Colonic mucosa (tissue), 4 donors: ENCODE results near the gene DMD. TPM values are rescaled to one million over a fixed set of nuclear protein-coding genes. Genes with fewer than 3 reads are reported as not detected.

Source experiments
- DNase-seq: peaks from one replicate; pipeline ENCODE4 v3.0.0-alpha.2; 2020
- H3K27ac ChIP-seq: fragments of 200-600 bp; one replicate; pipeline ENCODE4 v1.8.0; 2021
- H3K27me3 ChIP-seq: fragments of 200-600 bp; one replicate; pipeline ENCODE4 v1.8.0; 2021
- H3K36me3 ChIP-seq: fragments of 200-600 bp; one replicate; pipeline ENCODE4 v1.8.0; 2021
- H3K4me1 ChIP-seq: fragments of 200-600 bp; one replicate; pipeline ENCODE4 v1.8.0; 2021; ENCODE audit warnings: mild to moderate bottlenecking
- H3K4me3 ChIP-seq: fragments of 200-600 bp; one replicate; pipeline ENCODE4 v1.8.0; 2021
- H3K9ac ChIP-seq, 2 donors: one replicate each; pipeline ENCODE4 v1.7.0; 2013; ENCODE audit warnings: control low read depth in 2 of 2, low read depth in 2 of 2, low read length in 2 of 2
- H3K9me3 ChIP-seq: fragments of 200-600 bp; one replicate; pipeline ENCODE4 v1.8.0; 2021
- CTCF ChIP-seq: fragments of 200-600 bp; IDR thresholded peaks from one replicate; pipeline ENCODE4 v1.8.0; 2022; ENCODE audit warnings: antibody characterized with exemption, mild to moderate bottlenecking
- intact Hi-C: fragments of 100-400 bp; cut with DNase I; formaldehyde crosslinking; loops from one replicate; pipeline ENCODE4 v1.14.1; 2022
- total RNA-seq, 2 donors: library from RNA; stranded (reverse); fragmentation: NEBNext Ultra II Directional in 1 of 2; extraction: Animal tissue kit (Norgen Biotek cat#: 25700) in 1 of 2; gene quantifications; one replicate each; pipeline ENCODE4 v1.2.1, GENCODE V29; 2021
- donor health status: healthy.
- donor health status: DM: no; HTN: no; CAD: no.
- donor health status: DM: no; HTN: no; CAD: no.

The DMD gene
- total RNA-seq, 2 donors from 2014 or later, result 7.3 to 24.5 TPM

GRCh38 chrX:31436424-31436823, 1774.9 kb downstream of the DMD start:
- H3K4me3 ChIP-seq, result no peak overlapping the region
- no peak for DNase-seq
- H3K27ac ChIP-seq, result no peak overlapping the region
- intact Hi-C loops, result no loop called here
- no peak overlapping the region for H3K9ac ChIP-seq
- no peaks in the 10 kb centered on the region for H3K9me3 ChIP-seq
- H3K4me1 ChIP-seq, result no peaks in the 10 kb centered on the region
- no peaks in the 10 kb centered on the region for H3K27me3 ChIP-seq
- no peak for TF ChIP-seq CTCF
- no peaks in the 10 kb centered on the region for H3K36me3 ChIP-seq

- H3K27ac ChIP-seq, result no peak overlapping the region
- no peaks in the 10 kb centered on the region for H3K36me3 ChIP-seq
- H3K4me3 ChIP-seq, result no peak overlapping the region
- no peaks in the 10 kb centered on the region for H3K9me3 ChIP-seq
- intact Hi-C loops, result no loop called here
- no peaks in the 10 kb centered on the region for H3K27me3 ChIP-seq
- peak; percentile 65 for DNase-seq
- no peak overlapping the region for H3K9ac ChIP-seq
- H3K4me1 ChIP-seq, result no peaks in the 10 kb centered on the region
- TF ChIP-seq CTCF, result no peak
Measured at GRCh38 chrX:31435592-31435991, 1775.8 kb downstream of the DMD start.

- no peak for TF ChIP-seq CTCF
- H3K27me3 ChIP-seq, result no peaks in the 10 kb centered on the region
- intact Hi-C loops, result no loop called here
Measured at GRCh38 chrX:31433856-31434255, 1777.5 kb downstream of the DMD start.

GRCh38 chrX:31429915-31430314, 1781.4 kb downstream of the DMD start:
- Histone ChIP-seq H3K4me1 (no peaks in the 10 kb centered on the region), H3K27ac (no peak overlapping the region), H3K36me3 (no peaks in the 10 kb centered on the region), H3K9ac (no peak overlapping the region), H3K9me3 (no peaks in the 10 kb centered on the region), H3K4me3 (no peak overlapping the region), H3K27me3 (no peaks in the 10 kb centered on the region)
- no peak for DNase-seq
- intact Hi-C loops, result loop anchor here (10.0 kb wide), 1 partner anchor 395 kb away; no protein-coding TSS in a partner anchor
- no peak for TF ChIP-seq CTCF

More at GRCh38 chrX:31433856-31434255, 1777.5 kb downstream of the DMD start:
- Histone ChIP-seq H3K9me3 (no peaks in the 10 kb centered on the region), H3K36me3 (no peaks in the 10 kb centered on the region), H3K4me1 (no peaks in the 10 kb centered on the region), H3K27ac (no peak overlapping the region), H3K9ac (no peak overlapping the region), H3K4me3 (no peak overlapping the region)
- DNase-seq, result no peak

- H3K9ac ChIP-seq, result no peak overlapping the region
- no peak overlapping the region for H3K4me3 ChIP-seq
- H3K9me3 ChIP-seq, result no peaks in the 10 kb centered on the region
- peak; percentile 34 for DNase-seq
- intact Hi-C loops, result loop anchor here (10.0 kb wide), 1 partner anchor 389 kb away; no protein-coding TSS in a partner anchor
- no peak for TF ChIP-seq CTCF
- H3K36me3 ChIP-seq, result no peaks in the 10 kb centered on the region
- no peaks in the 10 kb centered on the region for H3K4me1 ChIP-seq
- H3K27ac ChIP-seq, result no peak overlapping the region
- H3K27me3 ChIP-seq, result no peaks in the 10 kb centered on the region
Measured at GRCh38 chrX:31423609-31424189, 1787.7 kb downstream of the DMD start.
